ENCODE data around the gene KLHL26.

DNA sequence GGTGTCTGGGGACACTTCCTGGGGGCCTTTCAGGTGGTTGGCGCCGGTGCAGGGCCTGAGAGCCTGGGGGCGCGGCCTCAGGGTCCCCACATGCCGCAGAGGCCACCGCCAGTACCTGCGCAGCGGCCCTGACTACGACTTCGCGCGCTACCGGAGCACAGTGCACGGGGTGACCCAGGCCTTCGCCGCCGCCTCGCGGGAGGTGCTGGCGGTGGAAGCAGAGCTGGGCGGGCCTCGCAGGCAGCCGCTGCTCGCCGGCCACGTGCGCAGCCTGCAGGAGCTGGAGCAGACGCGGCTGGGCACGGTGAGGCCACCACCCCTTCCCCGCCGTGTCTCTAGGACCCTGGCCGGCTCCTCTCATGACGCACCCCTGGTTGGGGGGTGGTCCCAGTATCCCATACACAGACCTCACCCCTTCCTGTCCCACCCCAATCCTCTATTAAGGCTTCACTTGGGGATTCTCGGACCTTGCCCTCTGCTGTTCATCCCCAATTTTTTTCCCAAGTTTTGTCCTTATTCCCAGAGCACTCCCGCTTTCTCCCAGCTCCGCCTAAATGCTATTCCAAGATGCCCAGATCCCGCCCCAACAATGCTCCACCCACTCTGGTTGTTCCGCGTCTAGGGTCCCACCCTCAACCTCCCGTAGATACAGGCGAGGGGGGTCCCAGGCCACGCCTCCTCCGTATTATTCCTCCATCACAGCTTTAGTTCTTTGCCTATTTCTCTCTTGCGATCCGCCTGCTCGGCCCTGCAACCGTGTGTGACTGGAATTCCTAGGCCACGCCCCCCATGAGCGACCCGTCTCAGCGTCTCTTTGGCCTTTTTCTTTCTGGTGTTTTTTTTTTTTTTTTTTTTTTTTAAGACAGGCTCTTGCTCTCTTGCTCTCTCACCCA is 47.2 kb upstream of the KLHL26 start:
- TF ChIP-seq, protein P1, sequence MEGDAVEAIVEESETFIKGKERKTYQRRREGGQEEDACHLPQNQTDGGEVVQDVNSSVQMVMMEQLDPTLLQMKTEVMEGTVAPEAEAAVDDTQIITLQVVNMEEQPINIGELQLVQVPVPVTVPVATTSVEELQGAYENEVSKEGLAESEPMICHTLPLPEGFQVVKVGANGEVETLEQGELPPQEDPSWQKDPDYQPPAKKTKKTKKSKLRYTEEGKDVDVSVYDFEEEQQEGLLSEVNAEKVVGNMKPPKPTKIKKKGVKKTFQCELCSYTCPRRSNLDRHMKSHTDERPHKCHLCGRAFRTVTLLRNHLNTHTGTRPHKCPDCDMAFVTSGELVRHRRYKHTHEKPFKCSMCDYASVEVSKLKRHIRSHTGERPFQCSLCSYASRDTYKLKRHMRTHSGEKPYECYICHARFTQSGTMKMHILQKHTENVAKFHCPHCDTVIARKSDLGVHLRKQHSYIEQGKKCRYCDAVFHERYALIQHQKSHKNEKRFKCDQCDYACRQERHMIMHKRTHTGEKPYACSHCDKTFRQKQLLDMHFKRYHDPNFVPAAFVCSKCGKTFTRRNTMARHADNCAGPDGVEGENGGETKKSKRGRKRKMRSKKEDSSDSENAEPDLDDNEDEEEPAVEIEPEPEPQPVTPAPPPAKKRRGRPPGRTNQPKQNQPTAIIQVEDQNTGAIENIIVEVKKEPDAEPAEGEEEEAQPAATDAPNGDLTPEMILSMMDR (IDR thresholded peaks at IDR 0.05), result no peak
- TF ChIP-seq ZFX (IDR thresholded peaks at IDR 0.05; ENCODE audit: borderline replicate concordance), result no peak
